Measurements from ENCODE around the gene ZDHHC20. TPM values are rescaled to one million over a fixed set of nuclear protein-coding genes. Genes with fewer than 3 reads are reported as not detected.
A peak's percentile ranks its signal among the peaks of the same experiment; 100 is the strongest.

ZDHHC20 gene
- total RNA-seq, 1 donor from 2014 or later, result 64.0 TPM

GRCh38 chr13:21436582-21436981 lies 22.5 kb downstream of the ZDHHC20 start:
- Mint-ChIP-seq H3K4me3 (ENCODE audit: unreplicated experiment) (no peak overlapping the region), H3K36me3 (ENCODE audit: low read depth) (no peaks in the 10 kb centered on the region), H3K27me3 (ENCODE audit: low read depth) (no peaks in the 10 kb centered on the region), H3K9me3 (ENCODE audit: low read depth) (peaks cover 16% of the 10 kb centered on the region), H3K27ac (ENCODE audit: unreplicated experiment) (no peak overlapping the region), H3K4me1 (ENCODE audit: low read depth) (peaks cover 17% of the 10 kb centered on the region)
- TF ChIP-seq CTCF (IDR thresholded peaks at IDR 0.05), result no peak
- DNase-seq (ENCODE audit: low spot score), result no peak

- peak overlapping the region; percentile 52 for H3K27ac Mint-ChIP-seq (ENCODE audit: unreplicated experiment)
- peaks cover 16% of the 10 kb centered on the region for H3K9me3 Mint-ChIP-seq (ENCODE audit: low read depth)
- H3K4me3 Mint-ChIP-seq (ENCODE audit: unreplicated experiment), result no peak overlapping the region
- no peak for DNase-seq (ENCODE audit: low spot score)
- no peak for TF ChIP-seq CTCF (IDR thresholded peaks at IDR 0.05)
- no peaks in the 10 kb centered on the region for H3K36me3 Mint-ChIP-seq (ENCODE audit: low read depth)
- peaks cover 17% of the 10 kb centered on the region for H3K4me1 Mint-ChIP-seq (ENCODE audit: low read depth)
- no peaks in the 10 kb centered on the region for H3K27me3 Mint-ChIP-seq (ENCODE audit: low read depth)
Observed at GRCh38 chr13:21435687-21436151, 23.4 kb downstream of the ZDHHC20 start.

DNA sequence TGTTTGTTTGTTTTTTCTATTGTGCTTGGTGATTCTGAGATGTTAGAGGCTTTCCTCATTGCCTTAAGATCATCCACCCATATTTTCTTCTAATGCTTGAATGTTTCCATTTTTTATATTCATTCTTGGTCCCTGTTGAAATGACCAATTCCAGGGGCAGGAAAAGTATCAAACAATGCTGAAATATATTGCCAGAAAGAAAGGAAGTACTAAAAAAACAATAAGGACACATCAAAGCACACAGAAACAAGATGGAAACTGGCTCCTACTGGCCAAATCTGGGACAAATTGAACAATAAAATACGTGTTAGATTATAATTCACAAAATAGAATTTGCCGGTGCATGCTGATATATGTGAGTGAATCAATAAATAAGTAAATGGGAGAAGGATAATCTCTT lies 23.9 kb downstream of the ZDHHC20 start:
- TF ChIP-seq CTCF (IDR thresholded peaks at IDR 0.05), result no peak
- Mint-ChIP-seq H3K9me3 (ENCODE audit: low read depth) (peaks cover 17% of the 10 kb centered on the region), H3K36me3 (ENCODE audit: low read depth) (no peaks in the 10 kb centered on the region), H3K4me1 (ENCODE audit: low read depth) (peaks cover 17% of the 10 kb centered on the region), H3K4me3 (ENCODE audit: unreplicated experiment) (no peak overlapping the region), H3K27ac (ENCODE audit: unreplicated experiment) (peak overlapping the region; percentile 55), H3K27me3 (ENCODE audit: low read depth) (no peaks in the 10 kb centered on the region)
- DNase-seq (ENCODE audit: low spot score), result no peak

DNA sequence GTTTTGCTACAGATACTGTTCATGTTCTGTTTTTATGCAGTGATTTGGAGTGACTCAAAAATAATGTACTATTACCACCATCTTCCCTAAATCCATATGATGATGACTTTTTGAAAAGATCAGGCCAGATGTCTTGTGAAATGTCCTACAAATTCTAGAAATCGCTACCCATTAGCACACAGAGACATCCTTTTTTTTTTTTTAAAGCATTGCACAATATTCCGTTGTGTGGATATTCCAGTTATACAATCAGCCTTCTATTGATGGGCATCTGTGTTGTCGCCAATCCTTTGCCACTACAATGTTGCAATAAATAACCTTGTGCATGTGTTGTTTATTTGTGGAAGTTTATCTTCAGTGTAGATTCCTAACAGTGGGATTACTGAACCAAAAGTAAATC lies 24.5 kb downstream of the ZDHHC20 start:
- no peak for DNase-seq (ENCODE audit: low spot score)
- no peak overlapping the region for H3K4me3 Mint-ChIP-seq (ENCODE audit: unreplicated experiment)
- TF ChIP-seq CTCF (IDR thresholded peaks at IDR 0.05), result no peak
- peaks cover 23% of the 10 kb centered on the region for H3K9me3 Mint-ChIP-seq (ENCODE audit: low read depth)
- peaks cover 17% of the 10 kb centered on the region for H3K4me1 Mint-ChIP-seq (ENCODE audit: low read depth)
- no peak overlapping the region for H3K27ac Mint-ChIP-seq (ENCODE audit: unreplicated experiment)
- no peaks in the 10 kb centered on the region for H3K27me3 Mint-ChIP-seq (ENCODE audit: low read depth)
- H3K36me3 Mint-ChIP-seq (ENCODE audit: low read depth), result peaks cover 6% of the 10 kb centered on the region

DNA sequence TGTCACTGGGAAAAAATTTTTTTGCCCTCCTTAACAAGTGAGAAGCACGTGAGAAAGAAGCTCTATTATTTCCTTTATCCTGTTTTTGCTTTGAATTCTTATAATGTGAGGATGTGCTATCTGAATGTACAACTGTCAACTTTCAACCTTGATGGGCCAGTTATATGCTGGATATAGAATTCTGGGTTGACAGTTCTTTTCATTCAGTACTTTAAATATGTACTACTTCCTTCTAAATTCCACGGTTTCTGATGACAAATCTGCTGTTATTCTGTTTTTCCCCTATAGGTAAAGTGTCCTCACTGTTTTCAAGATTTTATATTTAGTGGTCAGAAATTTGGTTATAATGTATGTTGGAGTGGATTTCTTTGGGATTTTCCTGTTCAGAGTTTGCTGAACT lies 29.9 kb downstream of the ZDHHC20 start:
- H3K4me1 Mint-ChIP-seq (ENCODE audit: low read depth), result no peaks in the 10 kb centered on the region
- peaks cover 18% of the 10 kb centered on the region for H3K9me3 Mint-ChIP-seq (ENCODE audit: low read depth)
- H3K36me3 Mint-ChIP-seq (ENCODE audit: low read depth), result peaks cover 10% of the 10 kb centered on the region
- no peak overlapping the region for H3K4me3 Mint-ChIP-seq (ENCODE audit: unreplicated experiment)
- no peak for DNase-seq (ENCODE audit: low spot score)
- H3K27me3 Mint-ChIP-seq (ENCODE audit: low read depth), result no peaks in the 10 kb centered on the region
- TF ChIP-seq CTCF (IDR thresholded peaks at IDR 0.05), result no peak
- no peak overlapping the region for H3K27ac Mint-ChIP-seq (ENCODE audit: unreplicated experiment)
